HG03175 (cell line): ENCODE measurements around the gene CLVS2.

Source experiments
- ATAC-seq: cut with Tn5 transposase; IDR thresholded peaks from one replicate; pipeline ENCODE4 v1.9.1; 2021; ENCODE audit warnings: mild to moderate bottlenecking, moderate library complexity; ENCODE audit not compliant: unreplicated experiment

CLVS2 gene

GRCh38 chr6:123117145-123117908 lies 121.3 kb downstream of the CLVS2 start:
- no peak for ATAC-seq

GRCh38 chr6:123118811-123119210 lies 122.8 kb downstream of the CLVS2 start:
- no peak for ATAC-seq
